Measurements from ENCODE around the gene CLEC16A.

DNA sequence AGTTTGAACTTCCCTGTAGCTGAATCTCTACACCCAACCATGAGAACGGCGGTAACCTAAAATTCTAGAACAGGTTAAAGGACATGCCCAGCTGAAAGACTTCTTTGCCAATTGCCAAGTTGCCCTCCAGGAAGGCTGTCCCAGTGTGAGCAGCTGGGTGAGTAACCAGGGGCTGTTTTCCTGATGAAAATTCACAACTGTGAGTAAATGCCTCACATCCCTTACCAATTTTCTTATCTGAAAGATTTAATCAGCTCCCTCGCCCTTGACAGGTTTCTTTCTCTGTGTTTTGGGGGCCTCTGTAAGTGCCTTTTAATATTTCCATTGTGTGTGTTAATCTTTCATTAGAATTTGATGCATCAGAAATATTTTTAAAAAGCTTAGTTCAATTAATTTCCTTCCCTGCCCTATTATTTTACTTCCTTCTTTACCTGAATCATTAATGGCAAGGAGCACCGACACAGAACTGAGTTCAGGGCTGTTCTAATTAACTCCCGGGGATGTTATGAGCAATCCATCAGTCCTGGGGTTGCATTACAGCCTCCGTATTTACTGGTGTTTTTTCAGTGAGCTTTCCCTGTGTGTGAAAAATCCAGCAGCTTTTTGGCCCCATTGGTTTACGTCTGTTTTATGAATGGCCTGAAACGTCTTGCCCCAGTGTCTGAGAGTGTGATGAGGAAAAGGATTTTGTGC lies 152.9 kb downstream of the CLEC16A start:
- TF ChIP-seq POLR2AphosphoS5 (IDR thresholded peaks at IDR 0.05), result no peak
- TF ChIP-seq, protein P1, sequence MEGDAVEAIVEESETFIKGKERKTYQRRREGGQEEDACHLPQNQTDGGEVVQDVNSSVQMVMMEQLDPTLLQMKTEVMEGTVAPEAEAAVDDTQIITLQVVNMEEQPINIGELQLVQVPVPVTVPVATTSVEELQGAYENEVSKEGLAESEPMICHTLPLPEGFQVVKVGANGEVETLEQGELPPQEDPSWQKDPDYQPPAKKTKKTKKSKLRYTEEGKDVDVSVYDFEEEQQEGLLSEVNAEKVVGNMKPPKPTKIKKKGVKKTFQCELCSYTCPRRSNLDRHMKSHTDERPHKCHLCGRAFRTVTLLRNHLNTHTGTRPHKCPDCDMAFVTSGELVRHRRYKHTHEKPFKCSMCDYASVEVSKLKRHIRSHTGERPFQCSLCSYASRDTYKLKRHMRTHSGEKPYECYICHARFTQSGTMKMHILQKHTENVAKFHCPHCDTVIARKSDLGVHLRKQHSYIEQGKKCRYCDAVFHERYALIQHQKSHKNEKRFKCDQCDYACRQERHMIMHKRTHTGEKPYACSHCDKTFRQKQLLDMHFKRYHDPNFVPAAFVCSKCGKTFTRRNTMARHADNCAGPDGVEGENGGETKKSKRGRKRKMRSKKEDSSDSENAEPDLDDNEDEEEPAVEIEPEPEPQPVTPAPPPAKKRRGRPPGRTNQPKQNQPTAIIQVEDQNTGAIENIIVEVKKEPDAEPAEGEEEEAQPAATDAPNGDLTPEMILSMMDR (IDR thresholded peaks at IDR 0.05), result no peak
- TF ChIP-seq POLR2A (IDR thresholded peaks at IDR 0.05), result no peak

Measured in gastroesophageal sphincter (tissue), 3 donors.